WTC11 (cell line): ENCODE results near the gene RPL18A. TPM values are rescaled to one million over a fixed set of nuclear protein-coding genes. Genes with fewer than 3 reads are reported as not detected.

Experiments used
- ATAC-seq: fragments of 200-7000 bp; cut with Tn5 transposase; 2 replicates; pipeline ENCODE4 v1.10.0; 2021; ENCODE audit warnings: mild to moderate bottlenecking, moderate library complexity
- CTCF ChIA-PET: fragments of 300-600 bp; sonication (Branson Sonifier 250); formaldehyde crosslinking; loops from one replicate; lab custom pipeline; 2021; ENCODE audit warnings: antibody characterized with exemption; lab: Charles Lee
- POLR2A ChIA-PET: fragments of 350-600 bp; sonication (Branson Sonifier 250); formaldehyde crosslinking; loops from one replicate; lab custom pipeline; 2021; ENCODE audit warnings: antibody characterized with exemption; lab: Charles Lee
- DNase-seq: peaks from one replicate; pipeline ENCODE4 v3.0.0; 2021; ENCODE audit warnings: low spot score
- H3K27ac Mint-ChIP-seq: 2 replicates; pipeline ENCODE4 v1.8.0; 2021; ENCODE audit warnings: mixed read lengths
- H3K27me3 Mint-ChIP-seq: 2 replicates; pipeline ENCODE4 v1.8.0; 2021; ENCODE audit warnings: low read depth, mild to moderate bottlenecking, moderate library complexity, mixed read lengths
- H3K36me3 Mint-ChIP-seq: 2 replicates; pipeline ENCODE4 v1.8.0; 2021; ENCODE audit warnings: mixed read lengths
- H3K4me1 Mint-ChIP-seq: 2 replicates; pipeline ENCODE4 v1.8.0; 2022; ENCODE audit warnings: mixed read lengths
- H3K4me3 Mint-ChIP-seq: 2 replicates; pipeline ENCODE4 v1.8.0; 2021; ENCODE audit warnings: mild to moderate bottlenecking, moderate library complexity, mixed read lengths
- H3K9me3 Mint-ChIP-seq: 2 replicates; pipeline ENCODE4 v1.8.0; 2021; ENCODE audit warnings: mixed read lengths
- AFF4 ChIP-seq: sonication (generic); formaldehyde crosslinking; IDR thresholded peaks from 2 replicates; pipeline ENCODE4 v1.8.1; 2023; ENCODE audit warnings: mild to moderate bottlenecking, missing genetic modification reagents, borderline replicate concordance
- ATF1 ChIP-seq: sonication (generic); formaldehyde crosslinking; IDR thresholded peaks from 2 replicates; pipeline ENCODE4 v1.8.1; 2023; ENCODE audit warnings: mild to moderate bottlenecking, moderate library complexity, missing genetic modification reagents
- ATF2 ChIP-seq: sonication (generic); formaldehyde crosslinking; IDR thresholded peaks from 2 replicates; pipeline ENCODE4 v1.8.1; 2022; ENCODE audit warnings: low read depth, missing genetic modification reagents, borderline replicate concordance
- GABPB1 ChIP-seq: sonication (generic); formaldehyde crosslinking; IDR thresholded peaks from 2 replicates; pipeline ENCODE4 v1.8.1; 2023; ENCODE audit warnings: mild to moderate bottlenecking, missing genetic modification reagents
- GRHL2 ChIP-seq: fragments of 250-450 bp; sonication (Bioruptor Pico); IDR thresholded peaks from 2 replicates; pipeline ENCODE4 v1.8.0; 2022; ENCODE audit warnings: mild to moderate bottlenecking, moderate library complexity; ENCODE audit not compliant: insufficient replicate concordance, severe bottlenecking
- HMGA2 ChIP-seq: fragments of 250-450 bp; sonication (Bioruptor Pico); IDR thresholded peaks from 2 replicates; pipeline ENCODE4 v1.4.0; 2021; ENCODE audit warnings: mild to moderate bottlenecking, moderate library complexity
- HMGXB4 ChIP-seq: sonication (generic); formaldehyde crosslinking; IDR thresholded peaks from 2 replicates; pipeline ENCODE4 v1.8.1; 2023; ENCODE audit warnings: mild to moderate bottlenecking, moderate library complexity, missing genetic modification reagents
- JUN ChIP-seq: sonication (generic); formaldehyde crosslinking; IDR thresholded peaks from 2 replicates; pipeline ENCODE4 v1.8.0; 2023; ENCODE audit warnings: mild to moderate bottlenecking, missing genetic modification reagents
- MXD4 ChIP-seq: fragments of 250-450 bp; sonication (Bioruptor Pico); IDR thresholded peaks from 2 replicates; pipeline ENCODE4 v1.8.0; 2021; ENCODE audit warnings: mild to moderate bottlenecking, moderate library complexity, borderline replicate concordance
- MYBL2 ChIP-seq: sonication (generic); formaldehyde crosslinking; IDR thresholded peaks from 2 replicates; pipeline ENCODE4 v1.8.1; 2023; ENCODE audit warnings: mild to moderate bottlenecking, moderate library complexity, missing genetic modification reagents
- NR1H2 ChIP-seq: sonication (generic); formaldehyde crosslinking; IDR thresholded peaks from 2 replicates; pipeline ENCODE4 v1.9.0; 2021; ENCODE audit warnings: mild to moderate bottlenecking, moderate library complexity, missing genetic modification reagents
- NR3C1 ChIP-seq: sonication (generic); formaldehyde crosslinking; conservative IDR thresholded peaks from 2 replicates; pipeline ENCODE4 v1.8.1; 2023; ENCODE audit warnings: low read depth, mild to moderate bottlenecking, missing genetic modification reagents
- PRRX2 ChIP-seq: fragments of 250-450 bp; sonication (Bioruptor Pico); IDR thresholded peaks from 2 replicates; pipeline ENCODE4 v1.8.0; 2021; ENCODE audit warnings: mild to moderate bottlenecking
- RORB ChIP-seq: fragments of 250-450 bp; sonication (Bioruptor Pico); IDR thresholded peaks from 2 replicates; pipeline ENCODE4 v1.9.0; 2021; ENCODE audit warnings: mild to moderate bottlenecking
- SMAD3 ChIP-seq: sonication (generic); formaldehyde crosslinking; IDR thresholded peaks from 2 replicates; pipeline ENCODE4 v1.8.0; 2022; ENCODE audit warnings: missing genetic modification reagents, mild to moderate bottlenecking, borderline replicate concordance
- SOX15 ChIP-seq: fragments of 250-450 bp; sonication (Bioruptor Pico); IDR thresholded peaks from 2 replicates; pipeline ENCODE4 v1.9.0; 2021; ENCODE audit warnings: mild to moderate bottlenecking
- ZNF138 ChIP-seq: sonication (generic); formaldehyde crosslinking; conservative IDR thresholded peaks from 2 replicates; pipeline ENCODE4 v1.8.1; 2022; ENCODE audit warnings: mild to moderate bottlenecking, moderate library complexity, missing genetic modification reagents
- ZNF232 ChIP-seq: sonication (generic); formaldehyde crosslinking; IDR thresholded peaks from 2 replicates; pipeline ENCODE4 v1.8.0; 2022; ENCODE audit warnings: mild to moderate bottlenecking, missing genetic modification reagents
- ZNF425 ChIP-seq: fragments of 250-450 bp; sonication (Bioruptor Pico); conservative IDR thresholded peaks from 2 replicates; pipeline ENCODE4 v1.9.0; 2021; ENCODE audit warnings: mild to moderate bottlenecking
- ZSCAN18 ChIP-seq: fragments of 250-450 bp; sonication (Bioruptor Pico); IDR thresholded peaks from 2 replicates; pipeline ENCODE4 v2.1.2; 2022; ENCODE audit warnings: mild to moderate bottlenecking, moderate library complexity
- total RNA-seq: library from RNA; stranded (reverse); gene quantifications from 3 replicates; pipeline ENCODE4 v1.2.3, GENCODE V29; 2021
- TF ChIP-seq, protein P1 (sequence below): sonication (generic); formaldehyde crosslinking; IDR thresholded peaks from 2 replicates; pipeline ENCODE4 v1.8.1; 2023; ENCODE audit warnings: mild to moderate bottlenecking, missing genetic modification reagents

Gene RPL18A
- total RNA-seq, 1 experiment from 2014 or later, result 2,950 TPM

GRCh38 chr19:17812099-17812498, 47.6 kb upstream of the RPL18A start (continued):
- TF ChIP-seq, protein P1, sequence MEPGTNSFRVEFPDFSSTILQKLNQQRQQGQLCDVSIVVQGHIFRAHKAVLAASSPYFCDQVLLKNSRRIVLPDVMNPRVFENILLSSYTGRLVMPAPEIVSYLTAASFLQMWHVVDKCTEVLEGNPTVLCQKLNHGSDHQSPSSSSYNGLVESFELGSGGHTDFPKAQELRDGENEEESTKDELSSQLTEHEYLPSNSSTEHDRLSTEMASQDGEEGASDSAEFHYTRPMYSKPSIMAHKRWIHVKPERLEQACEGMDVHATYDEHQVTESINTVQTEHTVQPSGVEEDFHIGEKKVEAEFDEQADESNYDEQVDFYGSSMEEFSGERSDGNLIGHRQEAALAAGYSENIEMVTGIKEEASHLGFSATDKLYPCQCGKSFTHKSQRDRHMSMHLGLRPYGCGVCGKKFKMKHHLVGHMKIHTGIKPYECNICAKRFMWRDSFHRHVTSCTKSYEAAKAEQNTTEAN, result no peak
- no peak for TF ChIP-seq JUN
- TF ChIP-seq ZSCAN18 (CRISPR knock-in tag), result no peak
- no peak for TF ChIP-seq SOX15 (CRISPR knock-in tag)
- no peak for TF ChIP-seq SMAD3 (CRISPR knock-in tag)
- TF ChIP-seq AFF4 (CRISPR knock-in tag), result no peak
- TF ChIP-seq GABPB1, result no peak

- Mint-ChIP-seq H3K36me3 (no peaks in the 10 kb centered on the region), H3K9me3 (no peaks in the 10 kb centered on the region), H3K27ac (no peak overlapping the region), H3K4me3 (no peak overlapping the region), H3K27me3 (peaks cover 2% of the 10 kb centered on the region; the same call in 1 of the 2 replicates), H3K4me1 (no peaks in the 10 kb centered on the region)
- ATAC-seq (no peak), DNase-seq (no peak)
- CTCF ChIA-PET, result interaction anchor here (0.6 kb wide), 1 partner anchor 130 kb away, joined by 3 read pairs; no protein-coding TSS in a partner anchor
- POLR2A ChIA-PET, result no interaction called here
- no peak for TF ChIP-seq HMGA2 (CRISPR knock-in tag)
- no peak for TF ChIP-seq HMGXB4 (CRISPR knock-in tag)
- no peak for TF ChIP-seq MXD4 (CRISPR knock-in tag)
- TF ChIP-seq RORB (CRISPR knock-in tag), result no peak
- TF ChIP-seq GRHL2 (CRISPR knock-in tag), result no peak
- TF ChIP-seq ZNF138 (CRISPR knock-in tag), result no peak
- TF ChIP-seq ZNF232 (CRISPR knock-in tag), result no peak
- no peak for TF ChIP-seq ATF2 (CRISPR knock-in tag)
- TF ChIP-seq ATF1 (CRISPR knock-in tag), result no peak
- no peak for TF ChIP-seq PRRX2 (CRISPR knock-in tag)
- TF ChIP-seq MYBL2 (CRISPR knock-in tag), result no peak
- TF ChIP-seq NR1H2 (CRISPR knock-in tag), result no peak
- TF ChIP-seq NR3C1 (CRISPR knock-in tag), result no peak
- no peak for TF ChIP-seq ZNF425 (CRISPR knock-in tag)
Measured at GRCh38 chr19:17817668-17818363, 41.9 kb upstream of the RPL18A start.
